HS-5 (cell line): ENCODE data around the gene SP7.
"Not testable (repeated sequence)": the region's sequence is repeated elsewhere in the genome, so short reads cannot be mapped to it uniquely, and the experiment has no call there.

Experiments
- DNase-seq: peaks from one replicate; pipeline ENCODE4 v3.0.0-alpha.2; 2012; ENCODE audit warnings: low read depth

SP7 gene

DNA sequence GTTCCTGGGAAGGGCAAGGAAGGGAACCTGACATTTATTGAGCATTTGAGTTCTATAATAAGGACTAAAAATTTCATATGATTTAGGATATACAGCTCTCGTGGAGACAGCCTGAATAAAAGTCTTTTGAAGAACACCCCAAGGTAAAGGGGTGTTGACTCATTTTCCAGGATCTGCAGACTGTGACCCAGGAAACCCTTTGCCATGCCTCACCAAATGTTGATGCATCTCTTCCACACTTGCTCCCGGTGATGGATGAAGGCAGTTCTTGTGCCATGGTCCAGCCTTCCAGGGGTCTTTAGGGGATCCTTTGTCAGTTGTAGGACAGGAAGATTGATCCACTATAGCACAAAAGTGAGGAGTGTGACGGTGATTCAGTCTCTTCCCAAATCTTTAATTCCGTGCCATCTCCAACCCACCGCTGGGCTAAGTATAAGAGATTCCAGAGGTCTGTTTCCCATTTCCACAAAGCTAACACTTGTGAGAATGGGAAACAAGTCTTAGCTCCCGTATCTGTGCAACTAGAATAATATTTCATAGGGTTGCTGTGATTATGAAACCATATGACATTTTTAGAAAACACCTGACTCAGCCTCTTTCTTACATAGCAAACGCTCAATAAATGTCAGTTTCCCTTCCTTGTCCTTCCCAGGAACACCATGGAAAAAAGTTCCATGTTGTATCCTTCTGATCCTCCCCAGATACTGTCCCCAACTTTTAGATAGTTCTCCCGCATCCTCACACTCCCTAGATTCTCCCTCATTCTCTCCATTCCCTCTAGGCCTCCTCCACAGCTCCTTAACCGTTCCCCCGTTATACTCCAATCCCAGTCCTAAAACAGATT lies 15.6 kb downstream of the SP7 start:
- DNase-seq: no peak

DNA sequence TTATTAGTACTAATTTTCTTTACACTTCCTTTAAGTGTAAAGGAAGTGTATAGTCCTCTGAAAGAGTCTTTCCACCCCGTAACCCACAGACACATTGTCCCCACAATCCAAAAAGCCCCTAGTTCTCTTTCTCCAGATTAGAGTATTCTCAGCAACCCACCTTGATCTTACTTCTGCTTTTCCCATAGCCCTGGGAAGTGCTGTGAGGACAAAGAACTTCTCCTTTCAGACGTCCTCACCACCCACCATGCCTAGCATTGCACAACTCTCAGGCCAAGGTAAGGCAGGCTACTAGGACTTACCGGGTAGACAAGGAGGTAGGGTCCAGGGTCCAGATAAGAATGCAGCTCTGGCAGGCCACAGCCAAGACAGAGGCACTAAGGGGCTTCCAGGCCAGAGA lies 22.2 kb downstream of the SP7 start:
- no peak for DNase-seq

DNA sequence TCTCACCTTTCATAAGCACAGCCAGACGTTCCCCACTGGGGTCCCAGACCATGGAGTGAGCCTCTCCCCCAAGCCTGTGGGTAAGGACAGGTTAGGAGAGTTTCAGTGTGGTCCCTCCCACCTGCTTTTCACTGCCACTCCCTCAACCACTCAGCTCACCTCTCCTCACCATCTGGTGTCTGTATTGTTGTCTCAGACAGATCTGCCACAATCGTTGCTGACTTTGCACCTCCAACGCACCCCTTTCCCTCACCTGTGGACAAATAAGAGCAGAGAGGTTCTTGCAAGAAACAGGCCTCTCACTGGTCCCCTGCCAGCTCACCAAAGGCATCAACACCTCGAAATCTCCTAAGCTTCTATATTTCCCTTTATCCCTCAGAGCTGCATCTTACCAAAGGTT lies 27.9 kb downstream of the SP7 start:
- DNase-seq: no peak

DNA sequence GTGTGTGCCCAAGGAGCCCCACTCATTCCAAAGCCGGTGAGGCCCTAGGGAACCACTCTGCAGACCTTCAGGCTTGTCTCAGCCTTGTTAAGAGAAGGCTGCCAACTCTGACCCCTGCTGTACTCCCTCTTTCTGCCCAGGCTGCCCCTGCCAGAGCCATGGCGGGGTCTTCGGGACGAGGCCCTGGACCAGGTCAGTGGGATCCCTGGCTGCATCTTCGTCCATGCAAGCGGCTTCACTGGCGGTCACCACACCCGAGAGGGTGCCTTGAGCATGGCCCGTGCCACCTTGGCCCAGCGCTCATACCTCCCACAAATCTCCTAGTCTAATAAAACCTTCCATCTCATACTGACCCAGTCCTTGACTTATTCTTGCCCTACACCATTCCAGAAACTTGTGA lies 29.3 kb downstream of the SP7 start:
- DNase-seq: no peak

DNA sequence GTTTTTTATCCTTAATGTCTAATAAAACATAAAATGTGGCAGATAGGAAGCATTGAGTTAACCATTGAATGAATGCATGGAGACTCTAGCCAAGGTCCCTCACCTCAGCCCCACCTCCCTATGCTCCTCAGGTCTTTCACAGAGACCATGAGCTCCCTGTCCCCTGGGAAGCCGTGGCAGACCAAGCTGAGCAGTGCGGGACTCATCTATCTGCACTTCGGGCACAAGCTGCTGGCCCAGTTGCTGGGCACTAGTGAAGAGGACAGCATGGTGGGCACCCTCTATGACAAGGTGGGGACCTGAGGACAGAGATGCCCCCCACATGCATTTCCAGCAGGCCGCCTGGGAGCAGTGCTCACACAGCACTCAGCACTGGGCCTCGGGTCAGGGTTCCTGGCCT lies 33.3 kb downstream of the SP7 start:
- no peak for DNase-seq

DNA sequence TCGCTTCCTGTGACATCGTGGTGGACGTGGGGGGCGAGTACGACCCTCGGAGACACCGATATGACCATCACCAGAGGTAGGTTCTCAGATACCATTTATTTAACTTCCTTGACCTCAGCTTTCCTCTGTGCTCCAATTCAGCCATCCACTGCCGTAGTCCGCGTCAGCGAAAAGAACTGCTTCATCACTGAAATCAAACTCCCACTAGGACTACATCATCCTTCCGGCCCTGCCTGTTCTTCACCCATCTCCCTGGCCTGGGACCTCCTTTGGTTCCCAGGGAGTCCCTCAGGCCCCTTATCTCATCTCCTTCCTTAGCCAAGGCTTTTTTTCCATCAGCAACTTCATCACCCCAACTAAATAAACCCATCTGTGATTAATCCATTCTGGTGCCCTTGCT lies 36.0 kb downstream of the SP7 start:
- DNase-seq: no peak

DNA sequence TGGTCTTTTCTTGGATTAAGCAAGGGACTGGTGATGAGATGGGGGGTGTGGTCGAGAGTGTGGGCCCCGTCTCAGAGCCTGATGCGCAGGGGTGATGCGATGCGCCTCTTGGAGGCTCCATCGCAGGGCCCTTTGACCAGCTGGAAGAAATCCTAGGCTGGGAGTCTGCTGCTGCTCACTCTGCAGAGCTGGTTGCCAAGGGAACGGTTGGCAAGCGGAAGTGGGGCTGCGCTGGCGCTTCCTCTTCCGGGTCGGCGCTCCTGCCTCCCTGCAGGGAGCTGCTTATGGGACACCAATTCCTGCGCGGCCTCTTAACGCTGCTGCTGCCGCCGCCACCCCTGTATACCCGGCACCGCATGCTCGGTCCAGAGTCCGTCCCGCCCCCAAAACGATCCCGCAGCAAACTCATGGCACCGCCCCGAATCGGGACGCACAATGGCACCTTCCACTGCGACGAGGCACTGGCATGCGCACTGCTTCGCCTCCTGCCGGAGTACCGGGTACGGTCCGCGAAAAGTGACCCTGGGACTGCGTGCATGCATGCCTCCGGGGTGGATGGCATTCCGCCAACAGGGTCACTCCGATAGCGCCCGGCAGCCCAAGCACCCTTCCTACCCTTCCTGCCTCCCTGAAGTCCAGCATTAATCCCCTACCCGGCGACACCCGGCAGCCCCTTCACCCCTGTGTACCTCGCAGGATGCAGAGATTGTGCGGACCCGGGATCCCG lies 36.5 kb downstream of the SP7 start, which contains the start of gene MYG1:
Gene MYG1 (plus strand): TSS at position 242 of the 727 bp plus-strand sequence. CDS start 43 bp downstream, at position 285.
- DNase-seq: no peak

DNA sequence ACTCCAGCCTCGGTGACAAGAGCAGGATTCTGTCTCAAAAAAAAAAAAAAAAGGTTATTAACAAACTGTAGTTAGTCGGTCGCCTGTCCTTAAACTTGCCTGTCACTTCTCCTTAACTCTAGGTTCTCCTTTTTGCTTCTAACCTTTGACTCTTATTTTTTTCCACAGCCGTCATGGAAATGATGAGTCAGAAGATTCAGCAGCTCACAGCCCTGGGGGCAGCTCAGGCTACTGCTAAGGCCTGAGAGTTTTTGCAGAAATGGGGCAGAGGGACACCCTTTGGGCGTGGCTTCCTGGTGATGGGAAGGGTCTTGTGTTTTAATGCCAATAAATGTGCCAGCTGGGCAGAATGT lies 37.1 kb downstream of the SP7 start:
- no peak for DNase-seq

DNA sequence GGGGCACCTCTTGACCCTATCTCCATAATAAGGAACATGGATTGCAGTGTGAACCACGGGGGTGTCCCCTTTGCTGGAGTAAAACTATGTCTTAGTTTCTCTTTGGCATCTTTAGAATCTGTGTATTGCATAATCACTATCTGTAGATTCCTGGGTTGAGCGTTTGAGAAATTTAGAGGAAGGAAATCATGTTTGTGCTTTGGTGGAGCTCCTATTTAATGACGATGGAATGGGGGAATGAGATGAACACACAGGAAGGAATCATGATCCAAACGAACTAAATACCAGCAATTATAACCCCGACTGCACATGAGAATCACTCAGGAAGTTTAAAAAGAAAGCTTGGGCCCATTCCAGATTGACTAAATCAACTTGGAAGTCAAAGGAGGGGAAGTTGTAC lies 38.0 kb downstream of the SP7 start:
- peak; percentile 88 for DNase-seq

DNA sequence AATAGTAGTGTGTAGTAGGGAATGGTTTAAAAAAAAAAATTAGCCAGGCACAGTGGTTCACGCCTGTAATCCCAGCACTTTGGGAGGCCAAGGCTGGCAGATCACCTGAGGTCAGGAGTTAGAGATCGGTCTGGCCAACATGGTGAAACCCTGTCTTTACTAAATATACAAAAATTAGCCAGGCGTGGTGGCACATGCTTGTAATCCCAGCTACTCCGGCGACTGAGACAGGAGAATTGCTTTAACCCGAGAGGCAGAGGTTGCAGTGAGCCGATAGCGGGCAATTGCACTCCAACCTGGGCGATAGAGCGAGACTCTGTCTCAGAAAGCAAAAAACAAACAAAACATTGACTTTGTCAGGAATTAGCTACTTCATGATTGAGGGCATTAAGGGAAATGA lies 39.0 kb downstream of the SP7 start:
- DNase-seq: not testable (repeated sequence)

DNA sequence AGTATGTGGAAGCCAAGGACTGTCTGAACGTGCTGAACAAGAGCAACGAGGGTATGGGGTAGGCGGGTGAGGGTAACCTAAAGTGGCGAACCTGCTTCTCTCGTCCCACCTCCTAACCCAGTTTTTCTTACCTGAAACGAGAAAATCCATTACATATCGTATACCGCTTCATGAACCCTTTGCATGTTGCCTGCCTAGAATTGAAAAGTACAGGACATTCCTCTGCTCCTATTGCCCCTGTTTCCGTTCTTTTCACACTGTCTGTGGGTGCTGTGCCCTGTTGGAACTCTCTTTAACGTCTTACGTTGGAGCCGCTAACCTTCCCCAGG lies 40.3 kb downstream of the SP7 start:
- no peak for DNase-seq

DNA sequence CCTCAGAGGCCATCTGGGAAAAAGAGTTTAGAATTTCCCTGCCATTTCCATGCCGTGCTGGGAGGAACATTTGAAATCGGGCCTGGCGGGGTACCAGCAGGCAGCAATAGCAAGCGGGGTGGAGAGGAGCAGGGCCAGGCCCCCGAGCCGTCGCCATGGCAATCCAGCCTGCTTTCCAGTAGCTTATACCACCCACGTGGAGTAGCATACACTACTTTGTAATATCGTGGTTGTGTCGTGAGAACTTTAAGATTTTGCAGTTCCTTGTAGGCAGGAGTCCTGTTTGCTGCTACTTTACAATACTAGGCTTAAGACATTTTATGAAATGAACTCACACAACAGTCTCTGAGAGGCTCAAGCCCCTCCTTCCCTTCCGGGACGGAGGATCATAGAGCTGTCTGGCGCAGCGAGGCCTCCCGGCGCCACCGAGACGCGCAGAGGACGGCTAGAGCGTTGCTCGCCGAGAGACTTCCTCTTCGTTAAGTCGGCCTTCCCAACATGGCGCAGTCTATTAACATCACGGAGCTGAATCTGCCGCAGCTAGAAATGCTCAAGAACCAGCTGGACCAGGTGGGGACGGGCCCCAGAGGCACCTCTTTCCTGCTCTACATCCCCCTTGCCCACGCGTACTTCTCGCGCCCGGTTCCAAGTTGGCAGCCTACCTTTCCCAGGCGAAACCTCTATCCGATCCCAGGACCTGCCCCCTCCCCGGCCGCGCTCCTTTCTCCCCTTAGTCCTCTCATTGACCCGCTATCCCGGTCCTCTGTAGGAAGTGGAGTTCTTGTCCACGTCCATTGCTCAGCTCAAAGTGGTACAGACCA lies 40.9 kb downstream of the SP7 start, which contains the start of gene PFDN5:
Gene PFDN5 (plus strand): TSS at position 473 of the 821 bp plus-strand sequence. CDS start 26 bp downstream, at position 499.
- peak; percentile 76 for DNase-seq

DNA sequence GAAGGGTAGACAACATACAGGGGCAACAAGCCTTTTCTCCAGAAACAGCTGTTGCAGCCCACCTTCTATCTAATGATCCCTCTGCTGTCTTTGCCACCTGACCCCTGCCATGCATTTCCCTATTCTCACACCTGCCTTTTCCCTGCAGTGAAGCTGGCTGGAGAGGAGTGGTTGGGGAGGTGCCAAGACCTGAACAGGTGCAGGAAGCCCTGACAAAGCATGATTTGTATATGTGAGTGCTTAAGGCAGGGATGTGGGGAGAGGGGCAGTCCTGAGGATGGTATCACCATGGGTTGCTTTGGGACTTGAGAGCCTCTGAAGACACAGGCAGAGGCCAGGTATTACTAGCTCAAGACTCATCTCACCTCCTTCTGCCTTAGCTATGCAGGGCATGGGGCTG lies 43.7 kb downstream of the SP7 start:
- DNase-seq: no peak

DNA sequence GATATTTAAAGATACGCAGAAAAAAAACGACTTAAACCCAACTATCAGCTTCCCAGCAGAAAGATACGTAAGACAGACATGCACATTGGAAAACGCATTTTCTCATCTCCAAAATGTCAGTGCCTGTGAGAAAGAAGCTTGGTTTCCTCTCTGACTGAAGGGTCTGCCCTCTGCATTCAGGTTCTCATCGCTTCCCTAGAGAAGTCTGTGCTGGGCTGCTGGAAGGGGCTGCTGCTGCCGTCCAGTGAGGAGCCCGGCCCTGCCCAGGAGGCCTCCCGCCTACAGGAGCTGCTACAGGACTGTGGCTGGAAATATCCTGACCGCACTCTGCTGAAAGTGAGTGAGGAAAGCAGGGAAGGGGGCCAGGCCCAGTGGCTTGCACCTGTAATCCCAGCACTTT lies 45.5 kb downstream of the SP7 start:
- no peak for DNase-seq

DNA sequence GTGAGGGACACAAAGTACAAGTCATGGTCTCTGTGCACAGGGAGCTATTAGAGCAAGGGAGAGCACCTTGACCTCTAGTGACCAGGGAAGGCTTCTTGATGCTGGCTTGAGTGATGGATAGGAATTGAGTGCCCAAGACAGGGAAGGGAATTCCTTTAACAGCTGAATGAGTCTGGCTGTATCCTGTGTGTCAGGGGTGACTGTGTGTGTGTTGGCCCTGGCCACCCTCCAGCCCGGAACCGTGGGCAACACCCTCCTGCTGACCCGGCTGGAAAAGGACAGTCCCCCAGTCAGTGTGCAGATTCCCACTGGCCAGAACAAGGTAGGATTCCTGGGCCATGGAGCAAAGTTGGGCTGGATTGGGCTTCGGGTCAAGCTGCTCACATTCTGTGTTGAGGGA lies 46.3 kb downstream of the SP7 start:
- no peak for DNase-seq

DNA sequence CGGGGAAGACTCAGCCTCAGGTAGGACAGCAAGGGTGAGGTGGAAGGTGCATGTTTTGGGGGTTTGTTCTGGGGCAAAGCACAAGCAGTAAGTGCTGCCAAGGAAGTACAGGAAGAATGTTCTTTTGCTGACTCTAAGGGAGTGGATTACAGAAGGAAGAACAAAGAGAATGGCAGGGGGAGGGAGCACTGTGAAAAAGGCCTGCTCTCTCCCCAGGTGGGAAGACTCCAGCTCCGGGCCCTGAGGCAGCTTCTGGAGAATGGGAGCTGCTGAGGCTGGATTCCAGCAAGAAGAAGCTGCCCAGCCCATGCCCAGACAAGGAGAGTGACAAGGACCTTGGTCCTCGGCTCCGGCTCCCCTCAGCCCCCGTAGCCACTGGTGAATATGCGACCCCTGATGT lies 47.8 kb downstream of the SP7 start:
- DNase-seq: no peak

DNA sequence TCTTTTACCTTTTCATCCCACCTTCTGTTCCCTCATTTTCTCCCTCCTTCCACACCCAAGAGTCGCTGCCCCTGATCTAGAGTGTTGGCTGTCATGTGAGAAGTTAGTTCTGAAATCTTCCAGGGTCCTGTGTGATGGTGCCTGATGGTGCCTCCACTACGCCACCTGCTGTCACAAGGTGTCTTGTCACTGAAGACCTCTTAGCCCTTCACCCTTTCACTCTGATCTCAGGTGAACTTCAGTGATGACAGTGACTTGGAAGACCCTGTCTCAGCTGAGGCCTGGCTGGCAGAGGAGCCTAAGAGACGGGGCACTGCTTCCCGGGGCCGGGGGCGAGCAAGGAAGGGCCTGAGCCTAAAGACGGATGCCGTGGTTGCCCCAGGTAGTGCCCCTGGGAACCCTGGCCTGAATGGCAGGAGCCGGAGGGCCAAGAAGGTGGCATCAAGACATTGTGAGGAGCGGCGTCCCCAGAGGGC lies 48.4 kb downstream of the SP7 start:
- DNase-seq: no peak

DNA sequence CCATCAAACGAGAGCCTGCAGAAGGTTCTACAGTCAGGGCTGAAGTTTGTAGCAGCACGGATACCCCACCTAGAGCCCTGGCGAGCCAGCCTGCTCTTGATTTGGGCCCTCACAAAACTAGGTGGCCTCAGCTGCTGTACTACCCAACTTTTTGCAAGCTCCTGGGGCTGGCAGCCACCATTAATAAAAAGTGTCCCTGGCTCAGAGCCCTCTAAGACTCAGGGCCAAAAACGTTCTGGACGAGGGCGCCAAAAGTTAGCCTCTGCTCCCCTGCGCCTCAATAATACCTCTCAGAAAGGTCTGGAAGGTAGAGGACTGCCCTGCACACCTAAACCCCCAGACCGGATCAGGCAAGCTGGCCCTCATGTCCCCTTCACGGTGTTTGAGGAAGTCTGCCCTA lies 49.7 kb downstream of the SP7 start:
- DNase-seq: no peak

DNA sequence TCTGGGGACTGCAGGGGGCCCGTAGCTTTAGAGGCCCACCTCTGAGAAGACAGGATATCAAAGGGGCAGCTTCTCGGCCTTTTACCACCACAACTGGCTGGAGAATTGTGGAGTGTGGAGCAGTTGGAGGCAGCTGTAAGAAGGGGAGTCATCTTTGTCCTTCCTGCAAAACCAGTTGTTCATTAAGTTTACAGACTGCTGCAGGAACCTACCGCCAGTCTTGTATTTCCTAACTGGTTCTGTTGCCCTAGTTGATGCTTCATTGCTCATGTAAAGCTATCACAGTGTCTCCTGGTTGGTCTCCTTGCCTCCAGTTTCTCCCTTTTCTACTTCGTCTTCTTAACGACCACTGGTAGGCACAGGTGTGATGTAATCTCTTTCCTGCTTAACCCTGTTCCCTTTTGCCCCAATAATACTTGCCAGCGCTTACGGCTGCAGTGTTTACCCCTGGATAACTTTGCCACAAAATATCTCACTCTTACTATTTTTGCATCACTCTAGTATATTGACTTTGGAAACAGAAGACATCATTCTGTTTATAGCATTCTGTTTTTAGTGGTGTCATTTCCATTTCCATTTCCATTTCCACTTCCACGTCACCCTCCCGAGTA lies 56.2 kb downstream of the SP7 start:
- no peak for DNase-seq

DNA sequence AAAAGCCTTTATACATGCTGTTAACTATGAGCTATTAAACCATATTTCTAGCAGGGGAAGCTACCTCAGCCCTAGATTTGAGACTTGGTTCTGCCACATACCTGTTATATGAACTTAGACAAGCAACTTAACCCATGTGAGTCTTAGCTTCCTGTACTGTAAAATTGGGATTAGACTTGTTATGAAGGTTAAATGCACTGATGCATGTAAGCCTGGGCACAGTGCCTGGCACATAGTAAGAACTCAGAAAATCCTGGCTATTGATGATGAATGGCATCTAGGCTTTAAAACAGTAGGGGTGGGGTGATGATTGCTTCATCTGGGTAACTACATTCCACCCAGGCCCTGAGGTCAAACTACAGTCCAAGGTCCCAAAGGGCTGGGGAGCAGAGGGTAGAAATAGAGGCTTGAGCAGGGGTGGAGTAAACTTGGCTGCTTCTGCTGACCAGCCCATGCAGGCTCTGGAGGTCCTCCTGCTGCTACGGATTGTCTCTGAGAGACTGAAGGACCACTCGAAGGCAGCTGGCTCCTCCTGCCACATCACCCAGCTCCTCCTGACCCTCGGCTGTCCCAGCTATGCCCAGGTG lies 56.8 kb downstream of the SP7 start:
- DNase-seq: no peak

DNA sequence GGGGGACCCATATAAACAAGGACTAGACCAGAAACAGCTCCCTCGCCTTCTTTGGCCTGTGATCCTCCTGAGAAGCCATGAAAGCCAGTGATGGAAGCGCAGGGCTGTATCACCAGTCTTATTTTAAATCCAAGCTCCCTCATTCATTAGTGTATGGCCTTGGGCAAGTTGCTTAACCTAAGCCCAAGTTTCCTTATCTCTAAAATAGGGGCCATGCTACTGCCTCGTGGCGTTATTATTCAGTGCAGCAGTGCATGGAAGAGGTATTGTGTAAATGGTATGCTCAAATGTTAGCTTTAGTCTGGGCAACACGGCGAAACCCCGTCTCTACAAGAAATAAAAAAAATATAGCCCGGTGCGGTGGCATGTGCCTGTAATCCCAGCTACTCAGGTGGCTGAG lies 58.2 kb downstream of the SP7 start:
- DNase-seq: no peak
